GM12872 (cell line): ENCODE results near the gene COL20A1.

ENCODE experiments used
- TF ChIP-seq, protein P1 (sequence below): IDR thresholded peaks from 3 replicates; pipeline ENCODE4 v1.5.1; 2011; ENCODE audit warnings: low read depth, mild to moderate bottlenecking, low read length, moderate library complexity; ENCODE audit not compliant: insufficient read depth

Gene COL20A1

DNA sequence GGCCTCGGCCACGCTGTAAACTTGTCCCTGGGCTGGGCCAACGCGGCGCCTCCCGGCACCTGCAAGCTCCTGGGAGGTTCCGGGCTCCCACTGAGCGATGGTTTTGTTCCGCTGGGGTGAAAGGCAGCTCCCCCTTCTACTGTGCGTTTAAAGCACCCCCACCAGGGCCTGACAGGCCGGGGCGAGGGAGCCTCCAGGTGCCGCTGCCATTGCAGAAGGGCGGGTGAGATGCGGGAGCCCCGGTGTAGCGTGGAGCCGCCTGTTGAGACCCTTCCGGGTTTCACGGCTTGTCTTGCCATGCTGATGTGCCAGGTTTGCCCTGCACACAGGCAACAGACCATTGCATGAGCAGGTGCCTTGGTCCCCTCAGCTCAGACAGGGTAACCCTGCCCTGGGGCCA, 2.9 kb downstream of the COL20A1 start:
- TF ChIP-seq, protein P1, sequence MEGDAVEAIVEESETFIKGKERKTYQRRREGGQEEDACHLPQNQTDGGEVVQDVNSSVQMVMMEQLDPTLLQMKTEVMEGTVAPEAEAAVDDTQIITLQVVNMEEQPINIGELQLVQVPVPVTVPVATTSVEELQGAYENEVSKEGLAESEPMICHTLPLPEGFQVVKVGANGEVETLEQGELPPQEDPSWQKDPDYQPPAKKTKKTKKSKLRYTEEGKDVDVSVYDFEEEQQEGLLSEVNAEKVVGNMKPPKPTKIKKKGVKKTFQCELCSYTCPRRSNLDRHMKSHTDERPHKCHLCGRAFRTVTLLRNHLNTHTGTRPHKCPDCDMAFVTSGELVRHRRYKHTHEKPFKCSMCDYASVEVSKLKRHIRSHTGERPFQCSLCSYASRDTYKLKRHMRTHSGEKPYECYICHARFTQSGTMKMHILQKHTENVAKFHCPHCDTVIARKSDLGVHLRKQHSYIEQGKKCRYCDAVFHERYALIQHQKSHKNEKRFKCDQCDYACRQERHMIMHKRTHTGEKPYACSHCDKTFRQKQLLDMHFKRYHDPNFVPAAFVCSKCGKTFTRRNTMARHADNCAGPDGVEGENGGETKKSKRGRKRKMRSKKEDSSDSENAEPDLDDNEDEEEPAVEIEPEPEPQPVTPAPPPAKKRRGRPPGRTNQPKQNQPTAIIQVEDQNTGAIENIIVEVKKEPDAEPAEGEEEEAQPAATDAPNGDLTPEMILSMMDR: no peak

DNA sequence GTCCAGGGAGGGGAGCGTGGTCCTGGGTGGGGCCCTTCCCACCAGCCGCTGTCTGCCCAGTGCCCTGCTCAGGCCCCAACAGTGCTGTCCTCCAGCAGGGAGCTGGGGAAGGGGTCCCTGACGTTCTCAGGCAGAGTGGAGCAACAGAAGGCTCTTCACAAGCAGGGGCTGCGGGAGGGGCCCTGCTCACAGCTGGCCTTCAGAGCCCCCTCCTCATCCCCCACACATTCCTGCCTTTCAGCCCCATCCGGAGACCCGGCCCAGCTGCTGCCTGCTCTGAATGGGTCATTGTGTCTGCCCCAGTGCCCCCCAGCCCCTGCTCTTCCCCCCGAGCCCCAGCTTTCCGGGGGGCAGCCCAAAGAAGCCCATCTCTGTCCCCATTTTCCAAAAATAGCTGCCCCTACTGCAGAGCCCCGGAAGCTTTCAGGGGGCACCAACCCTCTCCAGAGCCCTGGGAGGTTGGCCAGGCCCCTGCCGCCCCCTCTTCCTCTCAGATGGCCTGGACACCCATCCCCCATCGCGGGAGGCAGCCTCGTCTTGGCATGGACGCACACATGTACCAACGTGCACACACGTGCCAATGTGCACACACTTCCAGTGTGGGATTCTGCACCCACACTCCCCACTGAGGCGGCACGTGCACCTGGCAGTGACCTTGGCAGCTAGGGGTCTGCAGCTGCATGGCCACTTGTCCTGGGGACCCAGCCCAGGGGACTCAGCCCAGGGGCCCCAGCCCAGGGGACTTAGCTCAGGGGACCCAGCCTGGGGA, 3.7 kb downstream of the COL20A1 start:
- TF ChIP-seq, protein P1: no peak

DNA sequence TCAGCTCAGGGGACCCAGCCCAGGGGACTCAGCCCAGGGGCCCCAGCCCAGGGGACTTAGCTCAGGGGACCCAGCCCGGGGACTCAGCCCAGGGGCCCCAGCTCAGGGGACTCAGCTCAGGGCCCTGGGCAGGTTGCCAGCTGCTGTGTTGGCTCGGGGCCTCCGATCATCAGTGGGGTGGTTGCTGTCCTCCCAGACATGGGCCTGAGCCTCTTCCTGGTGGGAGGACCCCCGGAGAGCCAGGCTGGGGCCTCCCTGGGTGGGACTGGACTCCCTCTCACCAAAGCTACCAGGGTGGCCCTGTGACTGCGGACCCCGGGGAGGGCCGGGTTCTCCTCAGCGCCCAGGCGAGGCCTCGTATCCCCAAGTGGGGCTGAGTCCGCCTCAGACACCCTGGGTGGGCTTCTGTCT, 4.4 kb downstream of the COL20A1 start:
- TF ChIP-seq, protein P1: no peak

DNA sequence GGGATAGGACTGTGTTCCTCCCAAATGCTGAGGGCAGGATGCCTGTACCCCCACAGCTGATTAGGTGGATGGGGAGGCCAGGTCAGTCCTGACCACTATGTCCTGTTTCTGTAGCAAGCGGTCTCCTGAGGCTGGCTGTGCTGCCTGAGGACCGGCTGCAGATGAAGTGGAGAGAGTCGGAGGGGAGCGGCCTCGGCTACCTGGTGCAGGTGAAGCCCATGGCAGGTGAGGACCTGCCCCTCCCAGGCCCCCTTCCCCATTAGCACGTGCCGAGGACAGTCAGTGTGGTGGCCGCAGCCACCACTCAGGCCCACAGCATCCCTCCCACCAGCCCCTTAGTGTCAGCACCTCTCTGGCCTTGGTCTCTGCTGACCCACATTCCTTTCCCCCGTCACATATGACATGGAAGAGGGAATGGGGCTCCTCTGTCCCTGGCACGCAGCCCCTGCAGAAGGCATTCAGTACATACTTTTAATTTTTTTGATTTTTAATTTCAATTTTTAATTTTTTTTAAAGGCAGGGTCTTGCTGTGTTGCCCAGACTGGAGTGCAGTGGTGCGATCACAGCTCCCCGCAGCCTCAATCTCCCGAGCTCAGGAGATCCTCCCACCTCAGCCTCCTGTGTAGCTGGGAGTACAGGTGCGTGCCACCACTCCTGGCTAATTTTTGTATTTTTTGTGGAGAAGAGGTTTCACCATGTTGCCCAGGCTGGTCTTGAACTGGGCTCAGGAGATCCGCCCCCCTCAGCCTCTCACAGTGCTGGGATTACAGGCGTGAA, 5.0 kb downstream of the COL20A1 start:
- TF ChIP-seq, protein P1: no peak

DNA sequence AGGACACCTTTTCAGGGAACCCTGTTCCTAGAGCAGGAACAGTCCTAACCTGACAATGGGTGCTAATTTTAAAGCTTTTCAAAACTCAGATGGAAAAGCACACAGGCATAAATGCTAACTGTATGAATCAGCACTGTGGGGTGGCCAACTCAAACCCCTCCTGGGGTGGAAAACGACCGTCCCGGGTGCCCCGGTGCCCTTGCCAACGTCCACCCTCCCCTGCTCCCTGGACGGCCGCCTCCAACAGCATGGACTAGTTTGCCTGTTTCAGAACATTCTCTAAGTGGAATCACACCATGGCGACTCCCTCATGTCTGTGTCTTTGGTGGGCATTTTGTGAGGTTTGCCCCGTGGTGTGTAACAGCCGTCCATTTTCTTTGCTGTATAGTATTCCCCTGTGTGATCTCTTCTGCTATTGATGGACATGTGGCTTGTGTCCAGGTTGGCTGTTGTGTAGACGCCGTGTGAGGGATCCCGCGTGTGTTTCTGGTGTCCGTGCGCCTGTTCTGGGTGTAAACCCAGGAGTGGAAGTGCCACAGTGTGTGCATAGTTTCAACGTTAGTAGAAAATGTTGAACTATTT, 5.8 kb downstream of the COL20A1 start:
- TF ChIP-seq, protein P1: no peak

DNA sequence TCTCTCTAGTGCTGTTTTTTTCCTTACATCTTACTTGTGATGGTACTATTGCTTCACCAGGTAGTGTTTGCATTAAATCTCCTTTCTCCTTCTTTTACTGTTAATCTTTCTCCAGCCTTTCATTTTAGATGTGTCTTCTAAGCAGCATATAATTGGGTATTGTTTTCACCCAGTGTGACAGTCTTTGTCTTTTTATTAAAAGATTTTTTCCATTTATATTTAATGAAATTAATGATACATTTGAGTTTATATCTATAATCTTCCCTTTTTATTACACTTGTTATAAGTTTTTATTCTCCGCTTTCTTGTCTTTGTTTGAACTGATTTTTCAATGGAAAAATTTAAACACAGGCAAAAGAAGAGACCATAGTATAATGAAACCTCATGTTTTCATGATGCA, 8.7 kb downstream of the COL20A1 start:
- TF ChIP-seq, protein P1: no peak

DNA sequence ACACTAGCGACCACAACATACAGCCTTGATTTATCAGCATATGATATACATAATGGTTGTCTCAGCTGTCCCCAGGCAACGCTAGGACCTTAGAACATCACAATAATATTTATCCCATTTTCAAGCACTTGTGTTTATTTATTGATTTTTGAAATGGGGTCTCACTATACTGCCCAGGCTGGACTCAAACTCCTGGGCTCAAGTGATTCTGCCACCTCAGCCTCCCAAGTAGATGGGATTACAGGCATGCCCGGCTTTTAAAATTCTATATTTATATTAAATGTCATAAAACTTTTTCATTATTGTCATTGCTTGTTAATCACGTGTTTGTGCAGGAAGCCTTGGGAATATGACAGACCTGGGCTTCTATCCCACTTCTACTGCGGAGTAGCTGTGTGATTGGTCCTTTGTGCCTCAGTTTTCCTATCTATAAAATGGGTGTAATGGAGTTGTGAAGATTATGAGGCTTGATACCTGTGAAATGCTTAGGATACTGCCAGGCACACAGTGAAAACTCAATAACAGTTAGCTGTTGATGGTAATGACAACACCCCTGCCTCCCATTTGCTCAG, 10.2 kb downstream of the COL20A1 start:
- TF ChIP-seq, protein P1: no peak
